ENCODE data around the gene PPFIA1.

The PPFIA1 gene
- long read RNA-seq, partial matches to known transcripts, result 19 of 42 reads
- long read RNA-seq, other reads (novel, unspliced or antisense), result 19 of 42 reads

DNA sequence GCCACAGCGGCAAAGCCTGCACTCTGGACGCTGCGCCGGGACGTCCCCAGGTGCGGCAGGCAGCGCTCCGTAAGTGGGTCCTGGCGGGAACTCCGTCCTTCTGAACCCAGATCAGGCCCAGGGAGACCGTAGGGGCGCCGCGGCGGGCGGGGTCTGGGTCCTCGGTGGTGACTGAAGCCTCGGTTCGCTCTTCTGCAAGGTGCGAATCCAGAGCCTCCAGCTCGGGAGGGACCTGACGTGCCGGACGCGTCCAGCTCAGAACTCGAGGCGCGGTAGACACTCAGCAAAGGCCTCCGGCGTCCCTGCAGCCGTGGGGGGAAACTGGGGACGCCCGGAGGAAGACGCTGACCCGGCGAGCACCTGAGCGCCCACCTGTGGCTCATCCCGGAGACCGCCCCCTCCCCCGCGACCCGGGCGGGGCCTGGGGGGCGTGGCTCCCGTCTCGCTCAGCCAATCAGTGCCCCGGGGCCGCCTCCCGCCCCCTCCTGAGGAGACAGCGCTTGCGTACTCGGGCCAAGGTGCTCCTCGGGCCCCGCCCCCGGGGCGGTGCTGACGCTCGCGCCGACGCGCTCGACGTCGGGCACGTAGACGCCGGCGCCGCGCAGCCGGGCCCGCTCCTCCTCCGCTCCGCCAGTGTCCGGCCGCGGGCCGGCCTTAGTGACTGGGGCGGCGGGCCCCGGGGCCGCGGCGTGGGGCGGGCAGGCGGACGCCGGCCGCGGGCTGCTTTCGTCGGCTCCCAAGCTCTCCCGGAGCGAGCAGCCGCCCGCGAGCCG is at the start of gene PPFIA1:
TSS of gene PPFIA1 (plus strand) at position 587 of the 773 bp plus-strand sequence. CDS start 1,483 bp downstream, outside the sequence.
- DNase-seq (ENCODE audit: low read depth in 1 of 2, low spot score in 1 of 2), result peak; percentile 90 to 91
- peaks cover 2% of the 10 kb centered on the region for H3K27me3 ChIP-seq (ENCODE audit: insufficient read depth, poor library complexity, severe bottlenecking)
- TF ChIP-seq GABPA (IDR thresholded peaks at IDR 0.05; ENCODE audit: low read depth) (no peak), POLR2AphosphoS5 (IDR thresholded peaks at IDR 0.05; ENCODE audit: low read depth) (peak; percentile 25; the same call in 1 of the 2 replicates), SPI1 (IDR thresholded peaks at IDR 0.05; ENCODE audit: borderline replicate concordance, low read depth) (no peak)
- TF ChIP-seq, protein P1, sequence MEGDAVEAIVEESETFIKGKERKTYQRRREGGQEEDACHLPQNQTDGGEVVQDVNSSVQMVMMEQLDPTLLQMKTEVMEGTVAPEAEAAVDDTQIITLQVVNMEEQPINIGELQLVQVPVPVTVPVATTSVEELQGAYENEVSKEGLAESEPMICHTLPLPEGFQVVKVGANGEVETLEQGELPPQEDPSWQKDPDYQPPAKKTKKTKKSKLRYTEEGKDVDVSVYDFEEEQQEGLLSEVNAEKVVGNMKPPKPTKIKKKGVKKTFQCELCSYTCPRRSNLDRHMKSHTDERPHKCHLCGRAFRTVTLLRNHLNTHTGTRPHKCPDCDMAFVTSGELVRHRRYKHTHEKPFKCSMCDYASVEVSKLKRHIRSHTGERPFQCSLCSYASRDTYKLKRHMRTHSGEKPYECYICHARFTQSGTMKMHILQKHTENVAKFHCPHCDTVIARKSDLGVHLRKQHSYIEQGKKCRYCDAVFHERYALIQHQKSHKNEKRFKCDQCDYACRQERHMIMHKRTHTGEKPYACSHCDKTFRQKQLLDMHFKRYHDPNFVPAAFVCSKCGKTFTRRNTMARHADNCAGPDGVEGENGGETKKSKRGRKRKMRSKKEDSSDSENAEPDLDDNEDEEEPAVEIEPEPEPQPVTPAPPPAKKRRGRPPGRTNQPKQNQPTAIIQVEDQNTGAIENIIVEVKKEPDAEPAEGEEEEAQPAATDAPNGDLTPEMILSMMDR (IDR thresholded peaks at IDR 0.05; ENCODE audit: insufficient read depth, low read length), result no peak
- TF ChIP-seq, protein P2, sequence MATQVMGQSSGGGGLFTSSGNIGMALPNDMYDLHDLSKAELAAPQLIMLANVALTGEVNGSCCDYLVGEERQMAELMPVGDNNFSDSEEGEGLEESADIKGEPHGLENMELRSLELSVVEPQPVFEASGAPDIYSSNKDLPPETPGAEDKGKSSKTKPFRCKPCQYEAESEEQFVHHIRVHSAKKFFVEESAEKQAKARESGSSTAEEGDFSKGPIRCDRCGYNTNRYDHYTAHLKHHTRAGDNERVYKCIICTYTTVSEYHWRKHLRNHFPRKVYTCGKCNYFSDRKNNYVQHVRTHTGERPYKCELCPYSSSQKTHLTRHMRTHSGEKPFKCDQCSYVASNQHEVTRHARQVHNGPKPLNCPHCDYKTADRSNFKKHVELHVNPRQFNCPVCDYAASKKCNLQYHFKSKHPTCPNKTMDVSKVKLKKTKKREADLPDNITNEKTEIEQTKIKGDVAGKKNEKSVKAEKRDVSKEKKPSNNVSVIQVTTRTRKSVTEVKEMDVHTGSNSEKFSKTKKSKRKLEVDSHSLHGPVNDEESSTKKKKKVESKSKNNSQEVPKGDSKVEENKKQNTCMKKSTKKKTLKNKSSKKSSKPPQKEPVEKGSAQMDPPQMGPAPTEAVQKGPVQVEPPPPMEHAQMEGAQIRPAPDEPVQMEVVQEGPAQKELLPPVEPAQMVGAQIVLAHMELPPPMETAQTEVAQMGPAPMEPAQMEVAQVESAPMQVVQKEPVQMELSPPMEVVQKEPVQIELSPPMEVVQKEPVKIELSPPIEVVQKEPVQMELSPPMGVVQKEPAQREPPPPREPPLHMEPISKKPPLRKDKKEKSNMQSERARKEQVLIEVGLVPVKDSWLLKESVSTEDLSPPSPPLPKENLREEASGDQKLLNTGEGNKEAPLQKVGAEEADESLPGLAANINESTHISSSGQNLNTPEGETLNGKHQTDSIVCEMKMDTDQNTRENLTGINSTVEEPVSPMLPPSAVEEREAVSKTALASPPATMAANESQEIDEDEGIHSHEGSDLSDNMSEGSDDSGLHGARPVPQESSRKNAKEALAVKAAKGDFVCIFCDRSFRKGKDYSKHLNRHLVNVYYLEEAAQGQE (IDR thresholded peaks at IDR 0.05; ENCODE audit: insufficient replicate concordance, low read depth), result no peak
- peak within 1 kb of the TSS; percentile 94 for H3K4me3 ChIP-seq (replicated peaks; ENCODE audit: insufficient read depth, low read length)
- H3K27ac ChIP-seq (replicated peaks), result peak within 1 kb of the TSS; percentile 70

DNA sequence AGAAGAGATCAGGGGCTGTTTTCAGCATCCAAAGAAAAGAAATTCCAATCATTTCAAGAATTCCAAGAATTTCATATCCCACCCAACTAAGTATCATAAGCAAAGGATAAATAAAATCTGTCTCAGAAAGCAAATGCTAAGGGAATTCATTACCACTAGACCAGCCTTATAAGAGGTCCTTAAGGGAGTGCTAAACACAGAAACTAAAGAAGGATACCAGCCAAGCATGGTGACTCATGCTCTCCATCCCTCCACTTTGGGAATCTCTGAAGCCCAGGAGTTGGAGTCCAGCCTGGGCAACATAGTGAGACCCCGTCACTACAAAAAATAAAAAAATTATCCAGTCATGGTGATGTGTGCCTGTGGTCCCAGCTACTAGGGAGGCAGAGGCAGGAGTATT is 49.6 kb upstream of the PPFIA1 start:
- Histone ChIP-seq H3K4me3 (replicated peaks; ENCODE audit: insufficient read depth, low read length) (no peak overlapping the region), H3K27ac (replicated peaks) (peak overlapping the region; percentile 60), H3K27me3 (ENCODE audit: insufficient read depth, poor library complexity, severe bottlenecking) (no peaks in the 10 kb centered on the region)
- no peak for DNase-seq (ENCODE audit: low read depth in 1 of 2, low spot score in 1 of 2)
- TF ChIP-seq, protein P2 (IDR thresholded peaks at IDR 0.05; ENCODE audit: insufficient replicate concordance, low read depth), result no peak
- TF ChIP-seq, protein P1 (IDR thresholded peaks at IDR 0.05; ENCODE audit: insufficient read depth, low read length), result no peak
- TF ChIP-seq SPI1 (IDR thresholded peaks at IDR 0.05; ENCODE audit: borderline replicate concordance, low read depth), result no peak
- no peak for TF ChIP-seq POLR2AphosphoS5 (IDR thresholded peaks at IDR 0.05; ENCODE audit: low read depth)
- no peak for TF ChIP-seq GABPA (IDR thresholded peaks at IDR 0.05; ENCODE audit: low read depth)

DNA sequence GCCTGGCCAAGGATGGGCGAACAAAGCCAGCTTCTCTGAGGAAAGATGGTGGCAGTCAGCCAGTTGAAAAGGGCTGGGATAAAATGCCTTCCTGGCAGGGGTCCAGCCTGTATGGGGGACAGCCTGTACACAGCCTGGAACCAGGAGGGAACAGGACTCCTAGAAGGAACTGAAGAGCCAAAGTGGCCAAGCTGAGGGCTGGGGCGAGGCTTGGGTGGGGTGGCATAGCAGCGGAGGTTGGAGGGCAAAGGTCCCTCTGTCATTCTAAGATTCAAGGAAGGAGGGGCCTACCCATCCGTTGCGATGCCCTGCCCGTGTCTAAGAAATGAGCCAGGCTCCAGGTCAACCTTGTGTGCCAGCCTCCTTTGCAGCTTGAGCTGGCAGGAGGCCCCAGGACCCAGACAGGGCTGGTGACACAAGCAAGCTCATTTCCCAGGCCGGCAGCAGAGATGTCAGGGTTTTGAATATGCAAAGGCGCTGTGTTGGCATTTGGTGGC is 44.8 kb upstream of the PPFIA1 start:
- Histone ChIP-seq H3K4me3 (replicated peaks; ENCODE audit: insufficient read depth, low read length) (no peak overlapping the region), H3K27ac (replicated peaks) (no peak overlapping the region), H3K27me3 (ENCODE audit: insufficient read depth, poor library complexity, severe bottlenecking) (no peaks in the 10 kb centered on the region)
- TF ChIP-seq GABPA (IDR thresholded peaks at IDR 0.05; ENCODE audit: low read depth) (no peak), POLR2AphosphoS5 (IDR thresholded peaks at IDR 0.05; ENCODE audit: low read depth) (no peak), SPI1 (IDR thresholded peaks at IDR 0.05; ENCODE audit: borderline replicate concordance, low read depth) (no peak)
- TF ChIP-seq, protein P2 (IDR thresholded peaks at IDR 0.05; ENCODE audit: insufficient replicate concordance, low read depth), result no peak
- TF ChIP-seq, protein P1 (IDR thresholded peaks at IDR 0.05; ENCODE audit: insufficient read depth, low read length), result no peak
- no peak for DNase-seq (ENCODE audit: low read depth in 1 of 2, low spot score in 1 of 2)

Measured in HL-60 (cell line).